ENCODE results near the gene RTN4IP1.
"Not testable (repeated sequence)": the region's sequence is repeated elsewhere in the genome, so short reads cannot be mapped to it uniquely, and the experiment has no call there.

Gene RTN4IP1

GRCh38 chr6:106637717-106638341 is 8.5 kb upstream of the RTN4IP1 start:
- no peaks in the 10 kb centered on the region for H3K27me3 ChIP-seq (ENCODE audit: insufficient read depth, insufficient read length)

GRCh38 chr6:106637051-106637716 is 7.9 kb upstream of the RTN4IP1 start:
- TF ChIP-seq SUZ12 (IDR thresholded peaks at IDR 0.05; ENCODE audit: extremely low read depth, insufficient read depth, insufficient read length), result no peak
- TF ChIP-seq ZNF274 (IDR thresholded peaks at IDR 0.05; ENCODE audit: low read depth, low read length), result no peak
- TF ChIP-seq YY1 (IDR thresholded peaks at IDR 0.05; ENCODE audit: insufficient read depth, insufficient read length), result no peak
- Histone ChIP-seq H3K9ac (ENCODE audit: insufficient read length, low read depth) (no peak overlapping the region), H3K4me3 (ENCODE audit: insufficient read length, low read depth) (no peak overlapping the region)

More at GRCh38 chr6:106637717-106638341, 8.5 kb upstream of the RTN4IP1 start:
- TF ChIP-seq SUZ12 (IDR thresholded peaks at IDR 0.05; ENCODE audit: extremely low read depth, insufficient read depth, insufficient read length) (no peak), ZNF274 (IDR thresholded peaks at IDR 0.05; ENCODE audit: low read depth, low read length) (no peak)
- no peak overlapping the region for H3K9ac ChIP-seq (ENCODE audit: insufficient read length, low read depth)
- H3K9me3 ChIP-seq (ENCODE audit: insufficient read depth, low read length), result no peaks in the 10 kb centered on the region
- H3K36me3 ChIP-seq (ENCODE audit: insufficient read depth, insufficient read length, low read length), result peaks cover 22% of the 10 kb centered on the region
- no peak overlapping the region for H3K4me3 ChIP-seq (ENCODE audit: insufficient read length, low read depth)
- no peaks in the 10 kb centered on the region for H3K4me1 ChIP-seq (ENCODE audit: insufficient read depth, insufficient read length)
- no peak for DNase-seq (ENCODE audit: low read depth, low spot score)

GRCh38 chr6:106634565-106634964 is 5.3 kb upstream of the RTN4IP1 start:
- no peak overlapping the region for H3K9ac ChIP-seq (ENCODE audit: insufficient read length, low read depth)
- H3K4me3 ChIP-seq (ENCODE audit: insufficient read length, low read depth), result no peak overlapping the region
- H3K27me3 ChIP-seq (ENCODE audit: insufficient read depth, insufficient read length), result no peaks in the 10 kb centered on the region
- H3K9me3 ChIP-seq (ENCODE audit: insufficient read depth, low read length), result no peaks in the 10 kb centered on the region
- no peaks in the 10 kb centered on the region for H3K4me1 ChIP-seq (ENCODE audit: insufficient read depth, insufficient read length)
- H3K36me3 ChIP-seq (ENCODE audit: insufficient read depth, insufficient read length, low read length), result peaks cover 5% of the 10 kb centered on the region
- TF ChIP-seq ZNF274 (IDR thresholded peaks at IDR 0.05; ENCODE audit: low read depth, low read length), result no peak
- no peak for TF ChIP-seq SUZ12 (IDR thresholded peaks at IDR 0.05; ENCODE audit: extremely low read depth, insufficient read depth, insufficient read length)
- no peak for TF ChIP-seq YY1 (IDR thresholded peaks at IDR 0.05; ENCODE audit: insufficient read depth, insufficient read length)
- DNase-seq (ENCODE audit: low read depth, low spot score), result no peak

More at GRCh38 chr6:106637051-106637716, 7.9 kb upstream of the RTN4IP1 start:
- Histone ChIP-seq H3K27me3 (ENCODE audit: insufficient read depth, insufficient read length) (no peaks in the 10 kb centered on the region), H3K36me3 (ENCODE audit: insufficient read depth, insufficient read length, low read length) (peaks cover 15% of the 10 kb centered on the region), H3K4me1 (ENCODE audit: insufficient read depth, insufficient read length) (no peaks in the 10 kb centered on the region), H3K9me3 (ENCODE audit: insufficient read depth, low read length) (no peaks in the 10 kb centered on the region)
- DNase-seq (ENCODE audit: low read depth, low spot score), result no peak

GRCh38 chr6:106631346-106631745 is 2.0 kb upstream of the RTN4IP1 start:
- no peak overlapping the region for H3K9ac ChIP-seq (ENCODE audit: insufficient read length, low read depth)
- H3K27me3 ChIP-seq (ENCODE audit: insufficient read depth, insufficient read length), result no peaks in the 10 kb centered on the region
- no peak overlapping the region for H3K4me3 ChIP-seq (ENCODE audit: insufficient read length, low read depth)
- no peak for DNase-seq (ENCODE audit: low read depth, low spot score)
- H3K9me3 ChIP-seq (ENCODE audit: insufficient read depth, low read length), result no peaks in the 10 kb centered on the region
- H3K36me3 ChIP-seq (ENCODE audit: insufficient read depth, insufficient read length, low read length), result peaks cover 5% of the 10 kb centered on the region
- TF ChIP-seq ZNF274 (IDR thresholded peaks at IDR 0.05; ENCODE audit: low read depth, low read length), result no peak
- no peak for TF ChIP-seq SUZ12 (IDR thresholded peaks at IDR 0.05; ENCODE audit: extremely low read depth, insufficient read depth, insufficient read length)
- no peak for TF ChIP-seq YY1 (IDR thresholded peaks at IDR 0.05; ENCODE audit: insufficient read depth, insufficient read length)
- no peaks in the 10 kb centered on the region for H3K4me1 ChIP-seq (ENCODE audit: insufficient read depth, insufficient read length)

GRCh38 chr6:106630366-106630765 is 1.1 kb upstream of the RTN4IP1 start:
- no peaks in the 10 kb centered on the region for H3K9me3 ChIP-seq (ENCODE audit: insufficient read depth, low read length)
- no peaks in the 10 kb centered on the region for H3K4me1 ChIP-seq (ENCODE audit: insufficient read depth, insufficient read length)
- peaks cover 5% of the 10 kb centered on the region for H3K36me3 ChIP-seq (ENCODE audit: insufficient read depth, insufficient read length, low read length)
- H3K27me3 ChIP-seq (ENCODE audit: insufficient read depth, insufficient read length), result no peaks in the 10 kb centered on the region
- H3K9ac ChIP-seq (ENCODE audit: insufficient read length, low read depth), result peak overlapping the region; percentile 82
- peak overlapping the region; percentile 54 for H3K4me3 ChIP-seq (ENCODE audit: insufficient read length, low read depth)
- no peak for TF ChIP-seq YY1 (IDR thresholded peaks at IDR 0.05; ENCODE audit: insufficient read depth, insufficient read length)
- no peak for TF ChIP-seq SUZ12 (IDR thresholded peaks at IDR 0.05; ENCODE audit: extremely low read depth, insufficient read depth, insufficient read length)
- TF ChIP-seq ZNF274 (IDR thresholded peaks at IDR 0.05; ENCODE audit: low read depth, low read length), result no peak
- no peak for DNase-seq (ENCODE audit: low read depth, low spot score)

- Histone ChIP-seq H3K9ac (ENCODE audit: insufficient read length, low read depth) (peak overlapping the region; percentile 82), H3K4me1 (ENCODE audit: insufficient read depth, insufficient read length) (no peaks in the 10 kb centered on the region), H3K36me3 (ENCODE audit: insufficient read depth, insufficient read length, low read length) (peaks cover 2% of the 10 kb centered on the region), H3K27me3 (ENCODE audit: insufficient read depth, insufficient read length) (no peaks in the 10 kb centered on the region), H3K9me3 (ENCODE audit: insufficient read depth, low read length) (no peaks in the 10 kb centered on the region), H3K4me3 (ENCODE audit: insufficient read length, low read depth) (peak overlapping the region; percentile 54)
- DNase-seq (ENCODE audit: low read depth, low spot score), result no peak
- TF ChIP-seq YY1 (IDR thresholded peaks at IDR 0.05; ENCODE audit: insufficient read depth, insufficient read length) (no peak), SUZ12 (IDR thresholded peaks at IDR 0.05; ENCODE audit: extremely low read depth, insufficient read depth, insufficient read length) (no peak), ZNF274 (IDR thresholded peaks at IDR 0.05; ENCODE audit: low read depth, low read length) (no peak)
These were observed 513 bp upstream of the RTN4IP1 start for GRCh38 chr6:106629859-106630163.

- Histone ChIP-seq H3K4me3 (ENCODE audit: insufficient read length, low read depth) (peak overlapping the region; percentile 54), H3K36me3 (ENCODE audit: insufficient read depth, insufficient read length, low read length) (peaks cover 2% of the 10 kb centered on the region), H3K27me3 (ENCODE audit: insufficient read depth, insufficient read length) (no peaks in the 10 kb centered on the region), H3K4me1 (ENCODE audit: insufficient read depth, insufficient read length) (no peaks in the 10 kb centered on the region), H3K9me3 (ENCODE audit: insufficient read depth, low read length) (0 out of 2 replicates have a peak, but pooled peaks cover under 1% of the 10 kb centered on the region), H3K9ac (ENCODE audit: insufficient read length, low read depth) (peak overlapping the region; percentile 82)
- TF ChIP-seq SUZ12 (IDR thresholded peaks at IDR 0.05; ENCODE audit: extremely low read depth, insufficient read depth, insufficient read length) (no peak), ZNF274 (IDR thresholded peaks at IDR 0.05; ENCODE audit: low read depth, low read length) (no peak), YY1 (IDR thresholded peaks at IDR 0.05; ENCODE audit: insufficient read depth, insufficient read length) (no peak)
- DNase-seq (ENCODE audit: low read depth, low spot score), result no peak
These were observed 618 bp downstream of the RTN4IP1 start for GRCh38 chr6:106628658-106629102.

GRCh38 chr6:106627760-106628159 is 1.5 kb downstream of the RTN4IP1 start:
- H3K36me3 ChIP-seq (ENCODE audit: insufficient read depth, insufficient read length, low read length); H3K4me3 ChIP-seq (ENCODE audit: insufficient read length, low read depth); H3K9me3 ChIP-seq (ENCODE audit: insufficient read depth, low read length); H3K27me3 ChIP-seq (ENCODE audit: insufficient read depth, insufficient read length); H3K4me1 ChIP-seq (ENCODE audit: insufficient read depth, insufficient read length); DNase-seq (ENCODE audit: low read depth, low spot score); H3K9ac ChIP-seq (ENCODE audit: insufficient read length, low read depth): not testable (repeated sequence)
